ENCODE measurements around the gene ELP4.

The ELP4 gene

DNA sequence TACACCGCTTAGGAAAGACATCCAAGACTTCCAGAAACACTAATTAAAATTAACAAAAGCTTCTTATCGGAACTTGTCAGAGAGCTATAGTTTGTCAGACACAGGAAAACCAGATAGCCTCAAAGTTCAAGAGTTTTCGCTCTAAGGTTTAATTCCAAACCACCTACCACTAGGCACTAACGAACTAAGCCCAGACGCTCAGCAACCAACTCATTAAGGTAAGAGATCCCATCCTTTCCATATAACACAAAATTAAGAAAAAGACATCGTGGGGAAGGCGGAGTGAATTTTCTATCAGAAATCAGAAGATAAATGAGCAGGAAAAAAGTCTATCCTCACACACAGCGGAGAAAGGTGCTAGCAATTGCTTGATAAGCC lies 527 bp upstream of the ELP4 start:
- peak overlapping the region; percentile 85 for H3K27ac ChIP-seq
- no peak for TF ChIP-seq CTCF (conservative IDR thresholded peaks at IDR 0.05)

- no peak overlapping the region for H3K27ac ChIP-seq
- TF ChIP-seq CTCF (conservative IDR thresholded peaks at IDR 0.05) = no peak
Observed at GRCh38 chr11:31512117-31512516, 2.5 kb downstream of the ELP4 start.

DNA sequence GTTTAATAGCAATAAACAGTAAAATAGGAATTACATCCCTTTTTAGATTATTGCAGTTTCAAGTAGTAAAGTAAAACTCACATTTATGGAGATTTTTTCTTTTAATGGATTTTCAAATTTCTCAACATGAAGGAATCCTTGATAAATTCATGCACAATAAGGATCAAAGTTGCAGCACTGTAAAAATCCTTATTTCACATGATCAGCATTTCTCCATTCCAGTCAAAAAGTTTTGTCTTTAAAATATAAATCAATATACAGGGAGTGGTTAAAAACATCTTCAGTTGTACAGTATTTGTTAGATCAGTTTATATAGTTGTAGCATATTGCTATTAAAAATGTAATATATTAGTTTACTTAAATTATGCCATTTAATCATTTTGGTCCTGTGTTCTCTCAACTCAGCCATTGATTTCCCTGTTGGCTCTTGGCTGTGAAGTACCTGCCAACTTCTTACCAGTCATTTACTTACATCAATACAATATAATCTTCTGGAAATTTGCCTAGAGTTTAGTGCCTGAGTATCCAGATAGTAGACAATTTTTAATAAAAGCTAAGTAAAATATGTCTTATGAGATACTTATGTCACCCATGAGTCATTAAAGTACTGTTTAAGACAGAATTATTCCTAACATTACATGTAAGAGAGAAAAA lies 12.1 kb downstream of the ELP4 start:
- TF ChIP-seq CTCF (conservative IDR thresholded peaks at IDR 0.05) = no peak
- no peak overlapping the region for H3K27ac ChIP-seq

DNA sequence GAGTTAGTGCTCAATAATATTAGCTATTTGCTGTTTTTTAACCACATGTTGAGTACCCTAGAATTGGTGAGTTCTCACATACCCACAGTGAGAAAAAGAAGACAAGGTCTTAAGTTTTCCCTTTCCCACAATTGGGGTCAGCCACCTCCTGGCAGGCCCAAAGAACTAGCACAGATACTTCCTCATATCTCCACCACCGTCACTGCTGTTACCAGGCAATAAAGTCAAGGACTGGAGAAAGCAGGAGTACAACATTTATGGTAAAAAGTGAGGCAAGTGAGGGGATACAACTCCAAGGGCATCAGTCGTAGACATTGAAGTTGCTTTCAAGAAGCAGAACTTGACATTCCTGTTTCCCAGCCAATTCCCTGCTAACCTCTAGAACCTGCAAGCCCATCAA lies 19.6 kb downstream of the ELP4 start:
- peak overlapping the region; percentile 45; the same call in 1 of the 2 replicates for H3K27ac ChIP-seq
- no peak for TF ChIP-seq CTCF (conservative IDR thresholded peaks at IDR 0.05)

GRCh38 chr11:31529701-31530100 lies 20.1 kb downstream of the ELP4 start:
- H3K27ac ChIP-seq = peak overlapping the region; percentile 45
- TF ChIP-seq CTCF (conservative IDR thresholded peaks at IDR 0.05) = no peak

DNA sequence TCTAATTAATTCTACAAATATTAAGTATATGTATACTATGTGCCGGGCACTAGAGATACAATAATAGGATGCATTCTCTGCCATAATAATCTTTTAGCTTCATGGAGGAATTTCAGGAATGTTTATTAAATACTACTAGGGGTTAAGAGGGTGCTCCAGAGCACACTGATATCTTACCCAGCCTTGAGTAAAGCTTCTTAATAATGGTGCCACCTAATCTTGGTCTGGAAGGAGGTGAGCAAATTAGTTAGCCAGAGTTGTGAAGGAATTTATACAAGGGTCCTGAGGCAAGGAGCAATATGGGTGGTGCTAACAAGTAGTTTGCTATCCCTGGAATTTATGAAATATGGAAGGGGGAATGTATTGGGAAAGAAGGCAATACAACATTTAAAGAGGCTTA lies 21.7 kb downstream of the ELP4 start:
- no peak overlapping the region for H3K27ac ChIP-seq
- TF ChIP-seq CTCF (conservative IDR thresholded peaks at IDR 0.05) = no peak

DNA sequence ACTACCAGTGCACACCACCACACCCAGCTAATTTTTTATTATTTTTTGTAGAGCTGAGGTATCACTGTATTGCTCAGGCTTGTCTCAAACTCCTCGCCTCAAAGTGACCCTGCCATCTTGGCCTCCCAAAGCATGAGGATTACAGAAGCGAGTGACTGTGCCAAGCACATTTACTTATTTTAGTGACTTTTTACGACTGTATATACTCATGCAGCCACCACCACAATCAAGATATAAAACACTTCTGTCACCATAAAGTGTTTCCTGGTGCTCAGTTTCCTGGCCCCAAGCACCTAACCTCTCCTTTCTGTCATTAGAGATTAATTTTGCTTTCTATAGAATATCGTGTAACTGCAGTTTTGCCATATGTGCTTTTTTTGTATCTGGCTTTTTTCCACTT lies 25.9 kb downstream of the ELP4 start:
- no peak overlapping the region for H3K27ac ChIP-seq
- TF ChIP-seq CTCF (conservative IDR thresholded peaks at IDR 0.05) = no peak

All from VCaP (cell line).